CD4-positive, alpha-beta T cell treated with Interferon alpha-2 for 1 hour (primary cell): ENCODE data around the gene RRP15.
"Not testable (repeated sequence)": the region's sequence is repeated elsewhere in the genome, so short reads cannot be mapped to it uniquely, and the experiment has no call there.

Source experiments
- DNase-seq, 2 donors: peaks; one replicate each; pipeline ENCODE4 v3.0.0-alpha.2; 2020 to 2022

Gene RRP15

DNA sequence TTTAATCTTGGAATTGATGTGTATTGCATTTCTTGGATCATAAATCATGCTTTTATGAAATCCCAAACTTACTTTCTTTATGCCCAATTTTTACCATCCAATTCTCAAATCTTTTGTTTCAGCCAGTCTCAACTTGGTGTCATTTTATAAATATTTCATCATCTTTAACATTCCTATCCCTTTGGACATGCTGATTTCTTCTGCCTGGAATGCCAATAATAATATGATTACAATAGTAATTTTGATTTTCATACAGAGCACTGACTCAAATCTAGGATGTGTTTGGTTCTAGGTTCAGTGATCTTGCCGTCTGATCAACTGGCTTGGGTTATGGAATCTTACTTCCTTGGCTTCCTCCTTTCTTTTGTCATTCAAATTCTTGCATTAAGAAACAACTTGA, 12.8 kb downstream of the RRP15 start:
- DNase-seq, result no peak

DNA sequence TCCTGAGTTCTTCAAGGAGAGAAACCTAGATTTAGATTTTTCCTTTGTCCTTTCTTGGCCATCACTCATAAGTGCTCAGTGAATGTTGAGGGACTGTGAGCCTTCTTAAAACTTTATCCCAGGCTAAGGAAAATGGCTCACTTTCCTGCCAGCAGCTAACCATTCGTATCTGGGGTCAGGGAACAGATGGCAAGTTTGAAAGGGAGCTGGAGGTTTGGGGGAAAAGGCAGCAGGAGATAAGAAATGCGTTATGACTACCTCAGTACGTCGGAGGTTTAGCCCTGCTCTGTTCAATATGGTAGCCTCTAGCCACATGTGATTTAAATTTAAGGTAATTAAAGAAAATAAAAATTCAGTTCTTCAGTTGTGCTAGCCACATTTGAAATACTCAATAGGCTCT, 13.3 kb downstream of the RRP15 start:
- DNase-seq, result no peak

DNA sequence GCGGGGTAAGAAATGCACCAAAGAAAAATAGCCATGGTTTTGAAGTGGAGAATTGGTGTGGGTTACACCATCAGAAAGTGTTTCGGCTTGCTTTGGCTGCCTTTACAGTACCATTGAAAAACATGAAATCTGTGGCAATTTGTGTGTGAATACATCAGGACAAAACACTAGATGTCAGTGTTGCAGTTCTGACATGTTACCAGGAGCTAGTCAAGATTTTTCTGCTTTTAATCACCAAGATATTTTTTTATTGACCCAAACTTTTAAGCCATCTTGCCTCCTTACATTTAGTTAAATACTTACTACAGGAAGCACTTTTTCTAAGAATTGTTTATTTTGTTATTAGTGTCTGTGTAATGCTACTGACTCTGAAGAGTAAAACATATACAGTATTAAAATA, 14.3 kb downstream of the RRP15 start:
- no peak for DNase-seq

DNA sequence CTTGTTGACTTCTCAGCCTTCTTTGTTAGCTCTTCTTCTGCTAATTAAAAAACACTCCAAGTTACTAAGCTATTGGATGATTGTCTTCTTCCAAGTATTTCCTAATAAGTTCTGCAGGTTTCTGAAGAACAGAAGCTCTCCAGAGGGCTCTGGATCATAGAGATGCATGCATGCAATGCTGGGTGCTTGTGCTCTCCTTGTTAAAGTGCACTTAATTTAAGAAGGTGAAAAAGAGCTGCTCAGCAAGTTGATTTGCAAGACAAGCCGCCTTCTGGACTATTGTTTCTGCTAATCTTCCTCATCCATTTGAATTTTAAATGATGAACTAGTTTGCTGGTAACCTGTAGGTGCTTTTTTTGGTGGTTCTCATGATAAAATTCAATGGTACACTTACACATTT, 16.1 kb downstream of the RRP15 start:
- no peak for DNase-seq

DNA sequence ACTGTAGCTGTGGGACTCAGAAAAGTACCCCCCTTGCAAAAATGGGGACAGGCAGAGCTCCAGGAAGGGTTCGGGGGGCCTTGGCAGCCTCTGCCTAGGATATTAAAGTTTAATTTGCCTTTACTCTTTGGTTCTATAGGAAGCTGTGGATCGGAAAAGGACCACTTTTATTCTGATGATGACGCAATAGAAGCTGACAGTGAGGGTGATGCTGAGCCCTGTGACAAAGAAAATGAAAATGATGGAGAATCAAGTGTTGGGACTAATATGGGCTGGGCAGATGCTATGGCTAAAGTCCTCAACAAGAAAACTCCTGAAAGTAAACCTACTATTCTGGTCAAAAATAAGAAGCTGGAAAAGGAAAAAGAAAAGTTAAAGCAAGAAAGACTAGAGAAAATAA, 17.1 kb downstream of the RRP15 start:
- no peak for DNase-seq

DNA sequence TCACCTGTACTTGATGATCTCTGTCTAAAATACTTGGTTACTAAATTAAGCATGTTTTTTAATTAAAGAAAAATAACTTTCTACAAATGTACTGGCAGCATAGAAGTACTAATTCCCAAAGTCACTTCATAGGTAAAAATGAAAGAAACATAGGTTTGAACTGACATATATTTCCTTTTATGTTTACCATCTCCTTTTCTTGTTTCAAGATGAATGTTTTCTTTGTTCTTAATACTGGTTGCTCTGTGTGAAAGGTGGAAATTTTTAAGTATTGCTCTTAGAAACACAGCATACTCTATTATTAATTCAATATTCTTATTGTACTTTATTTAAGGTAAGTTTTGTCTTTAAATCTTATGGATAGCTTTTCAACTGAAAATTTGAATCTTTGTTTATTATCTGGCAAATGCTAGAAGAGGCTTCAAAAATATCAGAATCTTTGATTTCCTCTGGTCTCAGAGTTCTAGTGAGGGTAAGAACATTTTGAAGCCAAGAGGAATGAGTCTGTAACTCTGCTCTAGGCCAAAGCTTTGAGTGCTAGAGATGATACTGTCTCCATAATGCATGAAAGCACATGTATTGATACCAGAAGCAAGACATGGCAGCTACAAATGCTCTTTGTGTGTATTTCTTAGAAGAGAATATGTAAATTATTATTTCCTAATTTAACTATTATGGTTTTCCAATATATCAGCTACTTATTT, 18.2 kb downstream of the RRP15 start:
- no peak for DNase-seq

DNA sequence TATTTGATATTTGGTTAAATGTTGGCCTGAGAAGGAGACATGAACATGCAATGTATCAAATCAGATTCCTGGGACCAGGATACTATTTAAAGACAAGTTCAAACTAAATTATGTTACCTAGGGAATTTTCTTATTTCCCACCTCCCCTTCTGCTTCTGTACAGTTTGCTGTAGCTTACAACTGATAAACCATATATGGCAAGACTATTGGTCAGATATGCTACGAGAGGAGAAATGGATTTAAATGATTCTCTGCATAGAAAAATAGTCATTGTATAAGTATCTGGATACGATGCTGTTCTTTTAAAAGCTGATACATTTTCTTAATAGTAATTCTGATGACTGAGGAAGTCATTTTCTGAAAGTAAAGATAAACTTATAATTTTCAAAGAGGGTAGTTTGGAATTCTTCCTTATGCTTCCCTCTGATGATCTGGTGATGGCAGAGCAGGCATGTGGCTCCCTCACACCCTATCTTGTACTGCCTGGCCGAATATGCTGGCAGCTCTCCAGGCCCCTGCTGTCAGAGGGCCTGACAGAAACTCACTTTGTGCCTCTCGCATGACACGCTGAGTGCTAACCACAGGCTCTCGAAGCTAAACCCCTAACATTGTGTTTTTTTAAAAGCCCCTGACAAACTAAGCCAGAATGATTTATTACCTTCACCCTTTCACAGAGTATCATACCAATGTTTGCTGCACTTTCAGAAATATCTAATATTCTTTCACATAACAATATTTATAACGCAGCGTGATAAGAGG, 19.4 kb downstream of the RRP15 start:
- DNase-seq, result no peak

DNA sequence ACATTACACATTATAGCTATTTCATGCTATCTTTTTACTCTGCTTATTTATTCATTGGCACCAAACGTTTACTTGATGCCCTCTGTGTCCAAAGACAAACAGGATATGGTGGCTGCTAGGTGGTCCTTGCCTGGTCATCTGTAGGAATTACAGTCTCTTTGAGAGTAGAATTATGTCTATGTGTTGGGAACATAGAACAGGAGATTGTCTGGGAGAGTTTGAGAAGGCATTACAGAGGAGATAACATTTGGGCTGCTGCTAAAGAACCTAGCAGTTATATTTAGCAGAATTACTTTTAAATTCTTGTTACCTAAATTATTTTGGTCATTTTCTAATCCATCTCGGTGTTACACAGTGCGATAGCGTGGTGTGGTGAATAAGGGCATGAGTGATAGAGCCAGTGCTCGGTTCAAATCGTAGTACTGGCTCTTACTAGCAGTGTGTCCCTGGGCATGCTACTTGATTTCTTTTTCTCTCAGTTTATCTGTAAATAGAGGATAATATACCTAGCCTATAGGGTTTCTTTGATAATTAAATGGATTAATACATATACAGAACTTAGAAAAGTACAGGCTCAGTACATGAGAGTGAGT, 20.5 kb downstream of the RRP15 start:
- DNase-seq, result no peak

DNA sequence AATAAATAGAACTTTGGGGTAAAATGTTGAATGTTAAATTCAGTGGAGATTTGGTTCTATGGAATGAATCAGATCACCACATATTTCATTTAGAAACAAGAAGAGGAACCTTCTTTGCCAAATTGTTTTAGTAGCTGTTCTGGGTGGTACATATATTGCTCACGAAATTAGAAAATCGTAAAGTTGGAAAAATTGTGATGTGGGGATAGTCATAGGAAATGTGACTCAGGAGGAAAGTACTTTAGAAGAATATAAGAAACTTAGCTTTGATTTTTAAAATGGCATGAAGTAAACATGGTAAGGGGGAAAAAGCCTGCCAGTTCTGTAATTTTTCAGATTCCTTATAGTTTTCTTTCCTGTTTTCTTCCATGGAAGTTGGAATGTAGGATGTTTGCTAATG, 27.4 kb downstream of the RRP15 start:
- DNase-seq, result no peak

DNA sequence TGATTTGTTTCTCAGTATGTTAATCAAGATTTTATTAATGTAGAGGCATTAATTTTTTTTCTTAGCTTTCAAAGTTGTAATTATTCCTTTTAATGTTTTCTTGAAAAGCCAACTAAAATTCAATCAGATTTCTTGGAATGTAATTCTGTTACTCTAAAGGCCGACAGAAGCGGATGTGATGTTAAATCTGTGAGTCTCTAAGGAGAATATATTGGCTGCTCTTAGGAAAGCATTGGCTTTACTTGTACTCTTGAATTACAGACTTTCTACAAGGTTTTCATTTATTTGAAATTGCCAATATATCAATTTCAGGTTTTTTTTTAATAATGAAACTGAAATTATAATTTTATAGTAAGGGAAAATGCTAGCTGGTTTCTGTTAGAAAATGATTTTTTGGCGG, 29.2 kb downstream of the RRP15 start:
- DNase-seq, result no peak

DNA sequence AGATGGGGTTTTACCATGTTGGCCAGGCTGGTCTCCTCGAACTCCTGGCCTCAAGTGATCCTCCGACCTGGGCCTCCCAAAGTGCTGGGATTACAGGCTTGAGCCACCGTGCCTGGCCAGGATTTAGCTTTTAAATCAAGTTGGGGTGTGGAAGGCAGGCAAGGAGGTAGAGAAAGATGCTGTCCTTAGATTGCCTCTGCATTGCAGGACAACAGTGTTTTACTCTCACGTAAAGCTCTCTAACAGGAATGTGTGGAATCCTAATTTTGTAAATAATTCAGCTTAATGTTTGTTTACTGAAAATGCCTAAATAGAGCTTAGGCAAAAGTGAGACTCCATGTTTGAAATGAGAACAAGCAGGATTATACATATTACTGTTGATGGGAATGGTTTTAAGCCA, 30.5 kb downstream of the RRP15 start:
- DNase-seq, result no peak

DNA sequence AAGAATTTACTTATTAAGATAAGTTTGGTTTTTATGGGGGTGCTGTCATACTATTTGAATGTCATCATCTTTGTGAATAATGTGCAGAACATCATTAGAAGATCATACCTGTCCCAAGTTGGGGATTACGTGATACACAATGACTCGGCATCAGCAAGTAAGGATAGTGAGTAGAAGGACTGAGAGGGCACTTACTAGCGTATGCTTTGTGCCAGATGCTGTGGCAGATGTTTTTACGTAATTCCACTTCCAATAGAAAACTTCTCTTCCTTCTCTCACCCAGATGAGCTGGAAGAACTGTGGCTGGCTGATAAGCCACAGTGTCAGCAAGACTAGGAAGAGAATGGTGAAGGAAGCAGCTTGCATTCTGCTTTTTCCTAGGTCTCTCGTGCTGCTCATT, 32.0 kb downstream of the RRP15 start:
- DNase-seq, result no peak

DNA sequence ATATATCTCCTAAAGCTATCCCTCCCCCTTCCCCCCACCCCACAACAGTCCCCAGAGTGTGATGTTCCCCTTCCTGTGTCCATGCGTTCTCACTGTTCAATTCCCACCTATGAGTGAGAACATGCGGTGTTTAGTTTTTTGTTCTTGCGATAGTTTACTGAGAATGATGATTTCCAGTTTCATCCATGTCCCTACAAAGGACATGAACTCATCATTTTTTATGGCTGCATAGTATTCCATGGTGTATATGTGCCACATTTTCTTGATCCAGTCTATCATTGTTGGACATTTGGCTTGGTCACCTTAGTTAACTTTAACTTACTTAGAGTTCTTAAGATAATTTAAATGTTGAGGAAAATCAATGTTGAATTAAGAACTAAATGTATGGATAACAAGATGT, 35.1 kb downstream of the RRP15 start:
- DNase-seq, result not testable (repeated sequence)

DNA sequence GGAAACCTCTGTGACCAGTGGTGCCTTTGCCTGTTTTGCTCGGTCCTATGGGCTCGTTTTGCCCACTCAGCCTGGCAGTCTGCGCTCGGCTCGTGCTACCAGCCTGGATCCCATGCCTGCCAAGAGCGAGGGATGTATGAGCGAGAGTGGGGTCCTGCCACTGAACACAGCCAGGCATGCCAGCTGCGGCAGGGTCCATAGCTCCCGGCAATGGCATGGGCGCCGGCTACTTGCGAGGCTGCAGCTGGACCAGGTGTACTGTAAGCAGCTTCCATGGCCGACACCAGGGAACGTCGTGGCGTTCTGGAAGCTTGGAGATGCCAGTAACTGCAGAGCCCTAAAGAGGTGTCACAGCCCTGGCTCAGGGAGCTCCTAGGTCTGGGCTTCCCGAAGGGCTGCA, 37.7 kb downstream of the RRP15 start:
- no peak for DNase-seq

DNA sequence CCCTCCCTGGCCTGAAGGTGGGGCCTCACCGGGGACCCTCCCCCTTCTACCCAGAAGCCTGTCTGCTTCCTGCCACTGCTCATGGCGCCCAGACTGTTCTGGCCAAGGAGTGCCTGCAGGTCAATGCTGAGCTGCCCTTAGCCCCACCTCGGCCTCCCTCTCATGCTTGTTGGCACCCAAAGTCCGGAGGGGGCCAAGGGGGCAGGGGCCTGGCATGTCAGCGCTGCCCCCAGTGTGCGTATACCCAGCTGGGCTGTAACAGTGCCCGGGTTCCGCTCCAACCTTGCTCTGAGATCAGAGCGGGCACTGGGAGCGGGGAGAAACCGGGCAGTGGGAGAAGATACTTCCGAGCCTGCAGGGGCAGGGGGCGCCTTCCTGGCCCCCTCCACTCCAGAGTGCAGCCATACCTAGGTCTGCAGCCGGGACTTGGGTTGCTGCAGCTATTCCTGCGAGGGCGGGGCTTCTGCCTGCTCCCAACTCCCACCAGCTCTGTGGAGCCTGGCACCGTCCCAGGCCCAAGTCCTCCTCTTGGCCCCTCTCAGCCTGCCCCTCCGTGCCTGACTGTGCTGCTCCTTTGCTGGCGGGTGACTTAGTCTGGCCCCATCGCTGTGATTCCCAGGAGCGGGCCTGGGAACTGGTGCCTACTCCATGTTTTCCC, 38.6 kb downstream of the RRP15 start:
- no peak for DNase-seq

DNA sequence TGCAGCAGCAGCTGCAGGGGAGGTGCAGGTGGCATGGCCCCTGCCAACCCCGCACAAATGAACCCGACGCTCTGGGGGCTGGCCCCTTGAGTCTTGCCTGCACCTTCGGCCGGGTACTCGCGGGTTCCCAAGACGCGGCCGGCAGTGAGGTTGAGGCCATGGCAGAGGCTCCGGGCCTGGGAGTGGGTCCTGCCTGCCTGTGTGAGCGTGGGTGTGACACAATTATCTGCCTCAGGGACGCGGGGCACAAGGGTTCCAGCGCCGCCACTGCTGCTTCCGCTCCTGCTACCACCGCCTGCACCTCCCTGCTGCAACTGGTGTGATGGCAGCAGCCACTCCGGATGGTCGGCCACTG, 39.1 kb downstream of the RRP15 start:
- DNase-seq, result no peak

DNA sequence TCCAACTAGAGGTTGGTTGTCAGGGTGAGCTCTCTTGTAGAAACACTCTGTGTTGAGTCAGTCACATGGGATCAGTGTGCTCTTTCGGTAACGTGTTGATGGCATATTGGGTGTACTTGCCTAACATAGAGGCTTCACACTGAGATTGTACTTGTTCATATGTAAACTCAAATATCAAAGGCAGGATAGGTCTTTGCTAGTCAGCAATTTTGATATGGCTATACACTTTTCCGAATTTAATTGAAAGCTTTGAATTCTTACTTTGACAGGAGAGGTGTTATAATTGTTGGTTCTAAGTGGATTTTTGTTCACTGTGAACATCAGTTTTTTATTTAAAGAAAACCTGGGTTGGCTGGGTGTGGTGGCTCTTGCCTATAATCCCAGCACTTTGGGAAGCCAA, 43.7 kb downstream of the RRP15 start:
- no peak for DNase-seq

DNA sequence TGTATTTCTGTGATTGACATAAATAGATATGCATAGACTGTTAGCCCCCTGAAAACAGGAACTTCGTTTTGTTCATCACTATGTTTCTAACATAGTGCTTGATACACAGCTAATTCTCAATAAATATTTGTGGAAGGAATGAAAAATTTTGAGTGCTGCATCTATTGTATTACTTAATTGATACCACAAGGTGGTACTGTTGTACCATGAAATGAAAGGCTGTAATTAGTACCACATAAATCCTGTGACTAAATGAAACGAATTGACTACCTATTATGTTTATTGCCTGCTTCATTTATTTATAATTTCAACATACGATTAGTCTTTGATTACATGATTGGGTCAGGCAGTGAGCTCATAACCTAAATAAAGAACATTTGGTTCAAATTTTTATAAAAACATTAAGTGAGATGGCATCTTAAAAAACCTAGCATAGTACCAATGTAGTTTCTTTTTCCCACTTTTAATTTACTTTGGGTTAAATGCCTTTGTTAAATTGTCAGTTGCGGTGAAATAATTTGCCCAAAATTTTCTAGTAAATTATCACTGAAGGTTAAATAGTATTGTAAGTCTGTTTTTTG, 45.0 kb downstream of the RRP15 start:
- peak in 1 of 2 donors; percentile 49 for DNase-seq

DNA sequence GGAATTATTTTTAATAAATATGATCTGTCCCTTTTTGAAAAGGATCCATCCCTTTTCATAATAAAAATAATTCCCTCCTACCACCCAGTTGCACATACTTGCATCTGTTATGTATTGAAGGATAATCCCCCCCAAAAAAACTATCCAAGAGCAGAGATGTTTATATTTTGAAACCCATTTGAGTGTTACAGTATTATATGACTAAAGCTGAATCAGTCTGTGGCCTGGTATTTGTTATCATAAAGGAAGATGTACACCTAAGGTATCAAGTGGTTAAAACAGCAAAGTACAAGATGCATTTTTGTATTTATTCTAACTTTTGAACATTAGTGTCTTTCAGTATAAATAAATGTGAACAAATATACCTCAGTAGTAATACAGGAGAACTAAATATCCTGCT, 47.3 kb downstream of the RRP15 start:
- DNase-seq, result no peak

DNA sequence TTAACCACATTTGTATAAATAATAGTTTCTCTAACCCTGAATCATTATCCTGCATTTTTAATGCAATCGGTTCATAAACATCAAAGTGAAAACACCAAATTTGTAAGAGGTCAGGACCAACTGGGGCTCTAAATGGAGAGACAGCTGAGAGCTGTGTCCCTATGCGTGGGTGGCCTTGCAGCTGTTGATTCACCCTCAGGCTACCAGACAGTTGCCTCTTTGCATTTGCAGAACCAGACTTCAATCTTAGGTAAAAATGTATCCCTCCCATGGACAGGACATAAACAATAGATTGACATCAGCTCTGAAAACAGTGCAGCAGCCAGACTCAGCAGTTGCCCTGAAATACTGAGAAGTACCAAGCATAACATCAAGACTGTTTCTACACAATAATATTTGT, 51.2 kb downstream of the RRP15 start:
- no peak for DNase-seq

DNA sequence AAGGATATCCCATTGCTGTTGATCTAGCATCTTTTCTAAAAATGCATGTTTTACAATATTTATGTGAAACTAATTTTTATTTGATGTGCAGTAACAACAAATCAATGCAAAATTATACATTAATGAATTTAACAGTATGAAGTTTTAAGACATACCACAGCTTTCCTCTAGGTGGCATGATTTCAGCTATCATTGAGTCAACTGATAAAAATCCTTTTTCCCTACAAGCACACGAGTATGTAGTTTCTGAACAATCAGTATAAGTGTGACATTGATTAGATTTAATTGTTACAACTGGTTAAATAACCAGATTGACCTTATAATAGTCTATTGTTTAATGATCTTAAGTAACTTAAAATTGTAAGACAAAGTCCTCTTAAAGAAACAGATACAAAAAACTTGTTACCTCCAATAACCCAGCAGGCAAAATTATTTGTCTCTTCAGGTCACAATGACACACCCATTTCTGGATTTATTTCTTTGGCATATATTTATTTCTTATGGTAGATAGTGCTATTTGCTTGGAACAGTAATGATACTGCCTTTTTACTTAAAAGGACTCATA, 54.3 kb downstream of the RRP15 start:
- no peak for DNase-seq

DNA sequence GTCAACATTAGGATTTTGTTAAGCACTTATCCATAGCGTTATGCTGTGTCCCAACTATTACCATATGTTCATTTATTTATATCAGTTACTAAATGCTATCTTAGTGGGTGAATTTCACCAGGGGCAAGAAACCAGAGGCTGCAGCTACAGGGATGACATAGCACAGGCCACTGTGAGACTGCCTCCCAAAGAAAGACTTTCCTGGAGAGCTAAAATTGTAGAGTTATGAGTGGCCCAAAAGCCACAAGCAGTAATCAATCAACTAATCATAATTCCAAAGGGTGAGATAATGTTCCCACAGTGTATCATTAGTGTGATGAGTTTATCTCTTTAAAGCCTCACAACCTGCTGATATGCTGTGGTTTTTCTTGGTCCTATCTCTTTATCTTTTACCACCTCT, 56.2 kb downstream of the RRP15 start:
- DNase-seq, result no peak

DNA sequence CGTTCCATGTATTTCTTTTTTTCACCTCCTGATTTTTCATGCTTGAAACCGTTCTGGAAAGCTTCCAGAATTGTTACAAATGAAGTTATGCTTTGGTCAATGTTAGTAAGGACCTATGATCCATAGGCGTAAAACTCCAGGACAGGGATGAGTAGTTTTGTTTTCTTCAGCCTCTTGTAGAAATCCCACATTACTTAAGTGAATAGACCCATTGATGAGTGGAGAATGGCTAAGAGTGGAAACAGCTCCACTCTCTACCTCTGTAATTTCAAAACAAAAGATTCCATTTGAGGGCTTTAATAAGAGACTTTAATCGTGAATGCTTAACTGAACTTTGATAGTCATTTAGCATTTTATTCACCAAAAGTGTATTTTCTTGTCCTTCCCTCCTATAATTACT, 57.0 kb downstream of the RRP15 start:
- no peak for DNase-seq
